PC-3 (cell line): ENCODE measurements around the gene SSMEM1. TPM values are rescaled to one million over a fixed set of nuclear protein-coding genes. Genes with fewer than 3 reads are reported as not detected.
"Not testable (repeated sequence)": the region's sequence is repeated elsewhere in the genome, so short reads cannot be mapped to it uniquely, and the experiment has no call there.

Experiments used
- ATAC-seq: fragments of 200-7000 bp; cut with Tn5 transposase; 2 replicates; pipeline ENCODE4 v1.9.1; 2020; ENCODE audit warnings: mild to moderate bottlenecking, moderate library complexity
- BruUV-seq: library from RNA; stranded (reverse); fragments of 400-500 nt; replicated peaks from 2 replicates; lab custom pipeline; 2021; lab: Mats Ljungman, UMichigan
- CTCF ChIA-PET: fragments of 300-600 bp; sonication (Branson Sonifier 250); formaldehyde crosslinking; loops from one replicate; lab custom pipeline; 2022; ENCODE audit warnings: antibody characterized with exemption; lab: Charles Lee
- POLR2A ChIA-PET: fragments of 300-600 bp; sonication (Branson Sonifier 250); formaldehyde crosslinking; loops from one replicate; lab custom pipeline; 2022; ENCODE audit warnings: antibody characterized with exemption; ENCODE audit not compliant: unreplicated experiment; lab: Charles Lee
- DNase-seq: peaks from one replicate; pipeline ENCODE4 v3.0.0-alpha.2; 2015
- H2AFZ ChIP-seq: fragments of 300-600 bp; sonication (generic); 2 replicates; pipeline ENCODE4 v1.6.0; 2016; ENCODE audit warnings: antibody characterized with exemption, low read length
- H3F3A ChIP-seq: fragments of 300-600 bp; sonication (generic); one replicate; pipeline ENCODE4 v1.6.0; 2017; ENCODE audit warnings: antibody characterized with exemption, low read length, control low read depth, mild to moderate bottlenecking; ENCODE audit not compliant: unreplicated experiment
- H3K27ac ChIP-seq: fragments of 300-600 bp; sonication (generic); 2 replicates; pipeline ENCODE4 v1.5.1; 2016; ENCODE audit warnings: mild to moderate bottlenecking, low read length
- H3K27me3 ChIP-seq: fragments of 300-600 bp; sonication (generic); 2 replicates; pipeline ENCODE4 v1.6.1; 2016; ENCODE audit warnings: low read length, mixed read lengths
- H3K36me3 ChIP-seq: fragments of 300-600 bp; sonication (generic); 2 replicates; pipeline ENCODE4 v1.6.1; 2016; ENCODE audit warnings: low read depth, mixed run types, low read length, mixed read lengths
- H3K4me1 ChIP-seq: fragments of 300-600 bp; sonication (generic); 2 replicates; pipeline ENCODE4 v1.5.1; 2016; ENCODE audit warnings: low read length; ENCODE audit not compliant: insufficient read depth
- H3K4me2 ChIP-seq: fragments of 300-600 bp; sonication (generic); 2 replicates; pipeline ENCODE4 v1.6.0; 2016; ENCODE audit warnings: low read length
- H3K4me3 ChIP-seq: fragments of 300-600 bp; sonication (generic); 2 replicates; pipeline ENCODE4 v1.5.1; 2016; ENCODE audit warnings: mild to moderate bottlenecking, low read length, mixed read lengths
- H3K79me2 ChIP-seq: fragments of 300-600 bp; sonication (generic); 2 replicates; pipeline ENCODE4 v1.6.1; 2017; ENCODE audit warnings: low read length, mixed read lengths
- H3K9ac ChIP-seq: fragments of 300-600 bp; sonication (generic); 2 replicates; pipeline ENCODE4 v1.6.0; 2016; ENCODE audit warnings: mild to moderate bottlenecking, low read length
- H3K9me2 ChIP-seq: fragments of 300-600 bp; sonication (generic); replicated peaks from 2 replicates; pipeline ENCODE4 v1.6.1; 2016; ENCODE audit warnings: mixed run types, low read length, mixed read lengths
- H3K9me3 ChIP-seq: fragments of 300-600 bp; sonication (generic); 2 replicates; pipeline ENCODE4 v1.6.1; 2016; ENCODE audit warnings: low read length, mixed read lengths
- H4K20me1 ChIP-seq: fragments of 300-600 bp; sonication (generic); 2 replicates; pipeline ENCODE4 v1.6.1; 2016; ENCODE audit warnings: low read length, mixed read lengths
- EZH2 ChIP-seq: fragments of 300-600 bp; sonication (generic); IDR thresholded peaks from one replicate; pipeline ENCODE4 v1.6.1; 2017; ENCODE audit warnings: antibody characterized with exemption, mild to moderate bottlenecking, low read length; ENCODE audit not compliant: unreplicated experiment
- EZH2phosphoT487 ChIP-seq: fragments of 300-600 bp; sonication (generic); IDR thresholded peaks from 2 replicates; pipeline ENCODE4 v1.6.1; 2018; ENCODE audit warnings: mild to moderate bottlenecking, antibody characterized with exemption, low read length, borderline replicate concordance
- intact Hi-C: fragments of 100-400 bp; cut with micrococcal nuclease; formaldehyde crosslinking; loops from 2 replicates; pipeline ENCODE4 v1.9.0; 2023
- total RNA-seq: library from RNA; depleted of rRNA; stranded (reverse); fragments of >200 nt; gene quantifications from 2 replicates; pipeline ENCODE4 v1.2.3, GENCODE V29; 2014
- TF ChIP-seq, protein P1 (sequence below): fragments of 300-600 bp; sonication (generic); conservative IDR thresholded peaks from 2 replicates; pipeline ENCODE4 v1.5.1; 2017; ENCODE audit warnings: antibody characterized with exemption, low read depth, mild to moderate bottlenecking, low read length

The SSMEM1 gene
- total RNA-seq, 1 experiment from 2014 or later: not detected

DNA sequence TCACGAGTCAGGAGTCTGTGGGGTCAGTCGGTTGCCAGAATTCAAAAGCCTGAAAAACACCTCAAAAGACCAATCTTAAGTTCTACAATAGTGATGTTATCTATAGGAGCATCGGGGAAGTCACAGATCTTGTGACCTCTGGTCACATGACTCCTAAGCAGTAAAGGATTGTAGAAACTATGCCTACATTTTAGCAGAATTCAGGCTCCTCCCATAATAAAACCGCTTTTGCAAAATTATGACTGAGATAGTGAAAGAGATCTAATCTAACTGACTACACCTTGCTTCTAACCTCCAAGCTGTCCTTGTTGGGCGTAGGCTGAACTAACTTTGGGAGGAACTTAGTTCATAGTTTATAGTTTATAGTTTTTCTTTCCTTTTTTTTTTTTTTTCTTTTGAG lies 16.6 kb downstream of the SSMEM1 start:
- no peaks in the 10 kb centered on the region for H3K9me3 ChIP-seq
- H2AFZ ChIP-seq: no peak overlapping the region
- H3K27ac ChIP-seq: no peak overlapping the region
- no peaks in the 10 kb centered on the region for H3K36me3 ChIP-seq
- DNase-seq (no peak), ATAC-seq (no peak)
- no peak overlapping the region for H3K4me2 ChIP-seq
- ChIA-PET CTCF (no interaction called here), POLR2A (no interaction called here)
- H3F3A ChIP-seq: no peaks in the 10 kb centered on the region
- no peak overlapping the region for H3K4me3 ChIP-seq
- TF ChIP-seq EZH2: no peak
- no peak for TF ChIP-seq EZH2phosphoT487
- TF ChIP-seq, protein P1, sequence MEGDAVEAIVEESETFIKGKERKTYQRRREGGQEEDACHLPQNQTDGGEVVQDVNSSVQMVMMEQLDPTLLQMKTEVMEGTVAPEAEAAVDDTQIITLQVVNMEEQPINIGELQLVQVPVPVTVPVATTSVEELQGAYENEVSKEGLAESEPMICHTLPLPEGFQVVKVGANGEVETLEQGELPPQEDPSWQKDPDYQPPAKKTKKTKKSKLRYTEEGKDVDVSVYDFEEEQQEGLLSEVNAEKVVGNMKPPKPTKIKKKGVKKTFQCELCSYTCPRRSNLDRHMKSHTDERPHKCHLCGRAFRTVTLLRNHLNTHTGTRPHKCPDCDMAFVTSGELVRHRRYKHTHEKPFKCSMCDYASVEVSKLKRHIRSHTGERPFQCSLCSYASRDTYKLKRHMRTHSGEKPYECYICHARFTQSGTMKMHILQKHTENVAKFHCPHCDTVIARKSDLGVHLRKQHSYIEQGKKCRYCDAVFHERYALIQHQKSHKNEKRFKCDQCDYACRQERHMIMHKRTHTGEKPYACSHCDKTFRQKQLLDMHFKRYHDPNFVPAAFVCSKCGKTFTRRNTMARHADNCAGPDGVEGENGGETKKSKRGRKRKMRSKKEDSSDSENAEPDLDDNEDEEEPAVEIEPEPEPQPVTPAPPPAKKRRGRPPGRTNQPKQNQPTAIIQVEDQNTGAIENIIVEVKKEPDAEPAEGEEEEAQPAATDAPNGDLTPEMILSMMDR: no peak
- no TSS peak for BruUV-seq
- no peaks in the 10 kb centered on the region; the same call in 1 of the 2 replicates for H3K4me1 ChIP-seq
- H3K9ac ChIP-seq: no peak overlapping the region
- H3K9me2 ChIP-seq: no peaks in the 10 kb centered on the region
- H4K20me1 ChIP-seq: no peaks in the 10 kb centered on the region
- H3K79me2 ChIP-seq: no peaks in the 10 kb centered on the region
- intact Hi-C loops: no loop called here
- H3K27me3 ChIP-seq: no peaks in the 10 kb centered on the region

DNA sequence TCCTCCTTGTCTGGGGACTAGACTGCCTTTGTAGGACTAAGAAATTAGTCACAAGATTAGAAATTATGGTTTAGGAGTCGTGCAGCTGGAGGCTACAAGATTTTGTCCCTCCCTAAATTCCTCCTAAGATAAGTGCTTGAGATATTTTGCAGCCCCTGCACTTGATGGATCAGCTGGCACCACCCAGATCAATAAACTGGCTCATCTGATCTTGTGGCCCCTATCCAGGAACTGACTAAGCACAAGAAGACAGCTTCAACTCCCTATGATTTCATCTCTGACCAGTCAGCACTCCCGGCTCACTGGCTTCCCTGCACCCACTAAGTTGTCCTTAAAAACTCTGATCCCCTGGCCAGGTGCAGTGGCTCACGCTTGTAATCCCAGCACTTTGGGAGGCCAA lies 17.3 kb downstream of the SSMEM1 start:
- H3K9me3 ChIP-seq, H3K36me3 ChIP-seq, intact Hi-C loops, POLR2A ChIA-PET, H4K20me1 ChIP-seq, H3K9me2 ChIP-seq, CTCF ChIA-PET, H3K4me2 ChIP-seq, H3K79me2 ChIP-seq, H2AFZ ChIP-seq, BruUV-seq, H3K4me1 ChIP-seq, H3K9ac ChIP-seq, H3K27me3 ChIP-seq, H3K27ac ChIP-seq, H3K4me3 ChIP-seq, H3F3A ChIP-seq: not testable (repeated sequence)
- peak; percentile 70 for DNase-seq
- ATAC-seq: peak; percentile 74

DNA sequence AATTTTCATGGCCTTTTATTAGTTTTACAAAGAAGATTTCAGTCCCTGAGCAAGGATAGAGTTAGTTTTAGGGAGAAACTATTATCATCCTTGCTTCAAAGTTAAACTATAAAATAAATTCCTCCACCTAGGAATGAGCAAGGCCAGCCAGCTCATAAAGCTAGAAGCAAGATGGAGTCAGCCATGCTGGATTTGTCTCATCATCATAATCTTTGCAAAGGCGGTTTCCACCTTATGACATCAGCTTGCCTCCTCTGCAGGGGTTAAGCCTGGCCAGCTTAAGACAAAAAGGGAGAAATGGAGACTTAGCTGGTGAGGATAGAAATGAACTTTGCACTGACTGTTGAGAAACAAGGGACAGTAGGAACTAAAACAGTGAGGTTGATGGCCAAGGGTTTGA lies 18.7 kb downstream of the SSMEM1 start:
- Histone ChIP-seq H3K36me3 (no peaks in the 10 kb centered on the region), H3K9ac (no peak overlapping the region), H3K9me3 (no peaks in the 10 kb centered on the region), H3K4me2 (no peak overlapping the region), H3K4me3 (no peak overlapping the region), H3F3A (no peaks in the 10 kb centered on the region), H3K79me2 (no peaks in the 10 kb centered on the region), H3K9me2 (no peaks in the 10 kb centered on the region), H2AFZ (no peak overlapping the region), H4K20me1 (no peaks in the 10 kb centered on the region), H3K27ac (no peak overlapping the region), H3K27me3 (no peaks in the 10 kb centered on the region), H3K4me1 (no peaks in the 10 kb centered on the region; the same call in 1 of the 2 replicates)
- CTCF ChIA-PET: no interaction called here
- DNase-seq: no peak
- ATAC-seq: no peak
- no TSS peak for BruUV-seq
- POLR2A ChIA-PET: no interaction called here
- intact Hi-C loops: no loop called here
- TF ChIP-seq EZH2 (no peak), EZH2phosphoT487 (no peak)
- TF ChIP-seq, protein P1: no peak
